Ishikawa (cell line): ENCODE data around the gene WWTR1.

Source experiments
- CEBPB ChIP-seq: IDR thresholded peaks from 2 replicates; pipeline ENCODE4 v1.6.1; 2012
- CREB1 ChIP-seq: IDR thresholded peaks from 2 replicates; pipeline ENCODE4 v1.6.1; 2012; ENCODE audit warnings: low read depth
- EGR1 ChIP-seq: IDR thresholded peaks from 2 replicates; pipeline ENCODE4 v1.6.1; 2012
- EP300 ChIP-seq: IDR thresholded peaks from 2 replicates; pipeline ENCODE4 v1.6.1; 2012; ENCODE audit warnings: borderline replicate concordance
- FOXM1 ChIP-seq: IDR thresholded peaks from 2 replicates; pipeline ENCODE4 v1.6.1; 2012; ENCODE audit warnings: low read depth, borderline replicate concordance
- NFIC ChIP-seq: IDR thresholded peaks from 2 replicates; pipeline ENCODE4 v1.6.1; 2012
- RAD21 ChIP-seq: IDR thresholded peaks from 2 replicates; pipeline ENCODE4 v1.6.1; 2012; ENCODE audit warnings: low read depth
- TAF1 ChIP-seq: IDR thresholded peaks from 2 replicates; pipeline ENCODE4 v1.6.1; 2012; ENCODE audit warnings: low read depth, mild to moderate bottlenecking
- TCF12 ChIP-seq: IDR thresholded peaks from 2 replicates; pipeline ENCODE4 v1.6.1; 2012; ENCODE audit warnings: low read depth
- TEAD4 ChIP-seq: IDR thresholded peaks from 2 replicates; pipeline ENCODE4 v1.6.1; 2012
- YY1 ChIP-seq: IDR thresholded peaks from 2 replicates; pipeline ENCODE4 v1.6.1; 2012; ENCODE audit warnings: low read depth
- ZBTB7A ChIP-seq: IDR thresholded peaks from 2 replicates; pipeline ENCODE4 v1.6.1; 2012; ENCODE audit warnings: low read depth
- TF ChIP-seq, protein P1 (sequence below): IDR thresholded peaks from 2 replicates; pipeline ENCODE4 v1.6.1; 2012
- TF ChIP-seq, protein P2 (sequence below): IDR thresholded peaks from 2 replicates; pipeline ENCODE4 v1.6.1; 2012
- TF ChIP-seq, protein P3 (sequence below): IDR thresholded peaks from 2 replicates; pipeline ENCODE4 v1.6.1; 2012; ENCODE audit warnings: low read depth, mild to moderate bottlenecking

WWTR1 gene

DNA sequence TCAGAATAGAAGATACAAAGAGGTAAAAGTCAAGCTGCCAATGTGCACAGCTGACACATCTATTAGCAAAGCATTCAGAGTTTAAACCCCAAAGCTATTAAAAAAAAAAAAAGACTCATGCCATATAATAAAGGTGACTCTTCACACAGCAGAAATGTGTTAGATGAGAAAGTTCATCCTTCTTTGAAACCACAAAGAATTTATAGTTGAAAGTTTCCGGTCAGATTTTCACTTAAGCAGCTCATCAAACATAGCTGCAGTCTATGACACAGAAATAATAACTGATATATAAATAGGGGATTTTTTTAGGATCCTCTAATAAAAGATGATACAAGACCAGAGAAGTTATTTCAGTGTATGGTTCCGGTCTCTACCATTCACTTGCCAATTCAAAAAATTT is 76.6 kb downstream of the WWTR1 start:
- no peak for TF ChIP-seq CEBPB
- no peak for TF ChIP-seq FOXM1
- TF ChIP-seq RAD21, result no peak
- TF ChIP-seq EGR1, result no peak
- TF ChIP-seq TCF12, result no peak
- TF ChIP-seq, protein P1, sequence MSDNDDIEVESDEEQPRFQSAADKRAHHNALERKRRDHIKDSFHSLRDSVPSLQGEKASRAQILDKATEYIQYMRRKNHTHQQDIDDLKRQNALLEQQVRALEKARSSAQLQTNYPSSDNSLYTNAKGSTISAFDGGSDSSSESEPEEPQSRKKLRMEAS, result no peak
- no peak for TF ChIP-seq TEAD4
- TF ChIP-seq, protein P2, sequence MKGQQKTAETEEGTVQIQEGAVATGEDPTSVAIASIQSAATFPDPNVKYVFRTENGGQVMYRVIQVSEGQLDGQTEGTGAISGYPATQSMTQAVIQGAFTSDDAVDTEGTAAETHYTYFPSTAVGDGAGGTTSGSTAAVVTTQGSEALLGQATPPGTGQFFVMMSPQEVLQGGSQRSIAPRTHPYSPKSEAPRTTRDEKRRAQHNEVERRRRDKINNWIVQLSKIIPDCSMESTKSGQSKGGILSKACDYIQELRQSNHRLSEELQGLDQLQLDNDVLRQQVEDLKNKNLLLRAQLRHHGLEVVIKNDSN, result no peak
- no peak for TF ChIP-seq TAF1

DNA sequence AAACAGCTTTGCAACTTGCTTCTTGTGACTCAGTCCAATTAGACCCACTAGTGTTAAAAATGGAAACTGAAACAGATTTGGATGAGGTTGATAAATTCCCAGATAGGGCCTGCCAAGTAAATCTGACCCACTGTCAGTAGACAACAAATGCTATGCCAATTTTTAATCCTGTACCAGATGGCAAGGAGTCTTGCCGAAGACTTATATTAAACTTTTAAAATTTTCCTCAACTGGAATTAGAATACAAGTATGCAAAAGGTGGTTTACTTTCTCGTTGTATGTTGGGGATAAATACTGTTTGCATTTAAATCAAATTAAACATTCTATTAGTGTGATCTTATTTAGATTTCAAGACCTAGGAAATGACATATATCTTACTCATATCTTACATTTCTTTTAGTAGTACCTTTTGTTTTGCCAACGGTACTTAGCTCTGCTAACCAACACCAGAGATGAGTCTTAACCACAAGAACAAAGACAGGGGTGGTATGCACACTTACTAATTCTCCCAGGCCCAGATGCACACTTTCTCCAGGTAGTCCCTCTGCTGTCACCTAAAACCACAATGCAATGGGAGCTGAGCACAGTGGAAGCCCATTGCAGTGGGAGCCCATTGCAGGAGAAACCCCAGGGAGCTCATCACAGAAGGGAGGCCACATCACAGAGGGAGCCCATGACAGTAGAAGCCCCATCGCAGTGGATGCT is 77.8 kb downstream of the WWTR1 start:
- TF ChIP-seq TAF1 (no peak), YY1 (no peak), NFIC (no peak), EP300 (no peak), CEBPB (no peak), TCF12 (no peak), CREB1 (no peak), EGR1 (no peak), ZBTB7A (no peak), TEAD4 (no peak), FOXM1 (no peak), RAD21 (no peak)
- TF ChIP-seq, protein P1, result no peak
- TF ChIP-seq, protein P3, sequence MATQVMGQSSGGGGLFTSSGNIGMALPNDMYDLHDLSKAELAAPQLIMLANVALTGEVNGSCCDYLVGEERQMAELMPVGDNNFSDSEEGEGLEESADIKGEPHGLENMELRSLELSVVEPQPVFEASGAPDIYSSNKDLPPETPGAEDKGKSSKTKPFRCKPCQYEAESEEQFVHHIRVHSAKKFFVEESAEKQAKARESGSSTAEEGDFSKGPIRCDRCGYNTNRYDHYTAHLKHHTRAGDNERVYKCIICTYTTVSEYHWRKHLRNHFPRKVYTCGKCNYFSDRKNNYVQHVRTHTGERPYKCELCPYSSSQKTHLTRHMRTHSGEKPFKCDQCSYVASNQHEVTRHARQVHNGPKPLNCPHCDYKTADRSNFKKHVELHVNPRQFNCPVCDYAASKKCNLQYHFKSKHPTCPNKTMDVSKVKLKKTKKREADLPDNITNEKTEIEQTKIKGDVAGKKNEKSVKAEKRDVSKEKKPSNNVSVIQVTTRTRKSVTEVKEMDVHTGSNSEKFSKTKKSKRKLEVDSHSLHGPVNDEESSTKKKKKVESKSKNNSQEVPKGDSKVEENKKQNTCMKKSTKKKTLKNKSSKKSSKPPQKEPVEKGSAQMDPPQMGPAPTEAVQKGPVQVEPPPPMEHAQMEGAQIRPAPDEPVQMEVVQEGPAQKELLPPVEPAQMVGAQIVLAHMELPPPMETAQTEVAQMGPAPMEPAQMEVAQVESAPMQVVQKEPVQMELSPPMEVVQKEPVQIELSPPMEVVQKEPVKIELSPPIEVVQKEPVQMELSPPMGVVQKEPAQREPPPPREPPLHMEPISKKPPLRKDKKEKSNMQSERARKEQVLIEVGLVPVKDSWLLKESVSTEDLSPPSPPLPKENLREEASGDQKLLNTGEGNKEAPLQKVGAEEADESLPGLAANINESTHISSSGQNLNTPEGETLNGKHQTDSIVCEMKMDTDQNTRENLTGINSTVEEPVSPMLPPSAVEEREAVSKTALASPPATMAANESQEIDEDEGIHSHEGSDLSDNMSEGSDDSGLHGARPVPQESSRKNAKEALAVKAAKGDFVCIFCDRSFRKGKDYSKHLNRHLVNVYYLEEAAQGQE, result no peak
- TF ChIP-seq, protein P2, result no peak

DNA sequence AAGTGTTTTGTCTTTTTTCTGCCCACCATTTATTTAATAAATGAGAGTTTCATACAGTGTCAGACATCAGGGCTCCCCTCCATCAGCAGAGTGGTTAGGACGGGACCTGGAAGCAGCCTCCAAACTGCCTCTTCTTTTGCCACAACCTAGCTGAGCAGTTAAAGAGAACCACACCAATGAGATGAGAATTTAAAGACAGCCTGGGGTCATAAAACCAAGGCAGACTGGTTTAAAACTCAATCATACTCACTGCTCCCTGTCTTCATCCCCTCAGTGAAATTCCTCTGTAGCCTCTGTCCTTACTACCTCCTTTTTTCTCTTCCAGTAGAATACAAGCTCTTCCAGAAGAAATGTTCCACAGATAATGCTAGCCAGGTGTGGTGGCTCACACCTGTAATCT is 78.7 kb downstream of the WWTR1 start:
- no peak for TF ChIP-seq ZBTB7A
- no peak for TF ChIP-seq TCF12
- TF ChIP-seq YY1, result no peak
- no peak for TF ChIP-seq EGR1
- TF ChIP-seq TEAD4, result no peak
- TF ChIP-seq, protein P2, result no peak
- TF ChIP-seq CEBPB, result no peak

DNA sequence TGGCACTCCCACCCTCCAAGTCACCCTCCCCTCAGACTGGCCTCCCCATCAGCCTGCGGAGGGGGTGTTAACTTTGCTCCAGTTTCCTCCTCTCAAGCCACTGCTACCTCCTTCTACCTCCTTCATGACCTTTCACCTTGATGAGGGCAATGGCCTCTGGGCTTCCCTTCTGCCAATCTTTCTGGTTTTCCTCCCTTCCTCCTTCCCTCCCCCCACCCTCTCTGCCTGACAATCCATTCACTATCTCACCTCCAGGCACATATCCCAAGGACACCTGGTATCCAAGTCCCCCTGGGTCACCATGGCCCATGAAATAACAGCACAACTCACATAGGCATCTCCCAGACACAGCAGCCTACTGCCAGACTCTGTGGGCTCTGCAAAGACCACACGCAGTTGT is 80.0 kb downstream of the WWTR1 start:
- TF ChIP-seq TAF1, result no peak
- TF ChIP-seq YY1, result no peak
- TF ChIP-seq EP300, result no peak
- no peak for TF ChIP-seq TEAD4
- TF ChIP-seq, protein P3, result no peak
- TF ChIP-seq, protein P1, result no peak
- TF ChIP-seq RAD21, result no peak
- TF ChIP-seq CEBPB, result no peak
- no peak for TF ChIP-seq NFIC
- no peak for TF ChIP-seq FOXM1
- TF ChIP-seq CREB1, result no peak
- no peak for TF ChIP-seq TCF12
- TF ChIP-seq, protein P2, result no peak
- TF ChIP-seq ZBTB7A, result no peak
- no peak for TF ChIP-seq EGR1
